ENCODE results near the gene PLXNA2. TPM values are rescaled to one million over a fixed set of nuclear protein-coding genes. Genes with fewer than 3 reads are reported as not detected.
A peak's percentile ranks its signal among the peaks of the same experiment; 100 is the strongest.

The PLXNA2 gene
- total and polyA plus RNA-seq, 7 donors = 4.4 to 33.6 (median 20.8) TPM

DNA sequence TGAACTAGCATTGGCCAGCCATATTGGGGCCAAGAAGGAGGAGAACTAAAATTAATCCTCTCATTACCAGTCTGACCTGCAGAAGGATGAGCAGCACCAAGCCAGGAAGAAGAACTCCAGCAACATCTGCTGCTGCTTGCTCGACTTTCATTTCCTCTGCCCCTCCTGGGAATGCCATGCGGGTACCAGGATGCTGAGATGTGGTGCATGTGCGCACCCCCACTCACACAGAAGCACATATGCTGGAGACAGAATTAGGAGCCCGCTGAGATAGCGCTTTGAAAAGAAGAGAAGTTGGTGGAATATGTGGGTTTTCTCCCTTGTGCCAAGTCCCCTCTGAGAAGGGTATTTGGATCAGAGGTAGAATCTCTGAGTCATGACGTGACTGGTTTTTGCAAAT is 70.4 kb downstream of the PLXNA2 start:
- no peaks in the 10 kb centered on the region for H3K27me3 ChIP-seq (ENCODE audit: insufficient read depth in 3 of 3, low read length in 2 of 3)
- no peak overlapping the region for H3K27ac ChIP-seq
- intact Hi-C loops (cut with DNase I) = no loop called here
- peaks cover 33% of the 10 kb centered on the region for H3K4me1 ChIP-seq
- 85 to 89% (median 89%) methylated on average over 6 of the region's 6 CpGs for WGBS, 3 donors
- no peak for DNase-seq
- no peak overlapping the region for H3K4me3 ChIP-seq
- H3K36me3 ChIP-seq (ENCODE audit: insufficient read depth in 1 of 2, low read depth in 1 of 2) = no peaks in the 10 kb centered on the region
- TF ChIP-seq, protein P1, sequence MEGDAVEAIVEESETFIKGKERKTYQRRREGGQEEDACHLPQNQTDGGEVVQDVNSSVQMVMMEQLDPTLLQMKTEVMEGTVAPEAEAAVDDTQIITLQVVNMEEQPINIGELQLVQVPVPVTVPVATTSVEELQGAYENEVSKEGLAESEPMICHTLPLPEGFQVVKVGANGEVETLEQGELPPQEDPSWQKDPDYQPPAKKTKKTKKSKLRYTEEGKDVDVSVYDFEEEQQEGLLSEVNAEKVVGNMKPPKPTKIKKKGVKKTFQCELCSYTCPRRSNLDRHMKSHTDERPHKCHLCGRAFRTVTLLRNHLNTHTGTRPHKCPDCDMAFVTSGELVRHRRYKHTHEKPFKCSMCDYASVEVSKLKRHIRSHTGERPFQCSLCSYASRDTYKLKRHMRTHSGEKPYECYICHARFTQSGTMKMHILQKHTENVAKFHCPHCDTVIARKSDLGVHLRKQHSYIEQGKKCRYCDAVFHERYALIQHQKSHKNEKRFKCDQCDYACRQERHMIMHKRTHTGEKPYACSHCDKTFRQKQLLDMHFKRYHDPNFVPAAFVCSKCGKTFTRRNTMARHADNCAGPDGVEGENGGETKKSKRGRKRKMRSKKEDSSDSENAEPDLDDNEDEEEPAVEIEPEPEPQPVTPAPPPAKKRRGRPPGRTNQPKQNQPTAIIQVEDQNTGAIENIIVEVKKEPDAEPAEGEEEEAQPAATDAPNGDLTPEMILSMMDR (IDR thresholded peaks at IDR 0.05) = no peak
- H3K9me3 ChIP-seq = no peaks in the 10 kb centered on the region
- no peak for ATAC-seq

DNA sequence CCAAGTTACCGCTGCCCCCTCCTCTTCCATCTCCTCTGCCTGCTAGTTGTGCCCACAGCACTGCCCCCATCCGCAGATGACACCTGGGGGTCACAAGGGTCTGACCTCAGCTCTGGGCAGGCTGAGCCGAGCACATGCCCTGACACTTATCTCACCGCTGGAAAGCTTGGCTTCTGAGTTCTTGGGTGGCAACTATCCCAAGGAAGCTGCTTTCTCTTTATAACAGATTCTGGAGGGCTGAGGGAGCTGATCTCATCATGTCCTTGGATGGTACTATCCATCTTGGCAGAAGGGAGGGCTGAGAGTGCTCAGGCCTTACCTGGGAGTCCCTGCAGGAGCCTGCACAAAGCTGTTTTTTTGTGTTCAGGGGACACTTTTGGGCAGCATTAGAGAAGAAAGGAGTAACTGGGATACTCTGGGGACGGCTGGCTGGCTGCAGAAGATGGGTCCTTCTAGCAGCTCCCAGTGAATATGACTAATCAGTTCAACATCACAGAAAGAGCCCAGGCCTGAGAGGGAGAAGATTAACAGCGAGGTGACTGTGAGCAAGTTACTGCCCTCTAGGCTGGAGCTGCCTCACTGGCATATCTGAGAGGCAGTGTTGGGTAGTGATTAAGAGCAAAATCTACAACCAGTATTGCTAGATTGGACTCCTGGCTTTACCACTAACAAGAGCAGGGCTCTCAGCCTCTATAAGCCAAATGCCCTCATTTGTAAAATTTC is 71.6 kb downstream of the PLXNA2 start:
- ATAC-seq = peak; percentile 56 to 85 (median 70)
- H3K27me3 ChIP-seq (ENCODE audit: insufficient read depth in 3 of 3, low read length in 2 of 3) = no peaks in the 10 kb centered on the region
- DNase-seq = no peak
- H3K27ac ChIP-seq = peak overlapping the region; percentile 4
- 44 to 74% (median 59%) methylated on average over 6 of the region's 6 CpGs for WGBS, 3 donors
- no peaks in the 10 kb centered on the region for H3K36me3 ChIP-seq (ENCODE audit: insufficient read depth in 1 of 2, low read depth in 1 of 2)
- no peaks in the 10 kb centered on the region for H3K9me3 ChIP-seq
- TF ChIP-seq, protein P1 (IDR thresholded peaks at IDR 0.05) = no peak
- no peak overlapping the region for H3K4me3 ChIP-seq
- intact Hi-C loops (cut with DNase I) = no loop called here
- peaks cover 29% of the 10 kb centered on the region for H3K4me1 ChIP-seq

DNA sequence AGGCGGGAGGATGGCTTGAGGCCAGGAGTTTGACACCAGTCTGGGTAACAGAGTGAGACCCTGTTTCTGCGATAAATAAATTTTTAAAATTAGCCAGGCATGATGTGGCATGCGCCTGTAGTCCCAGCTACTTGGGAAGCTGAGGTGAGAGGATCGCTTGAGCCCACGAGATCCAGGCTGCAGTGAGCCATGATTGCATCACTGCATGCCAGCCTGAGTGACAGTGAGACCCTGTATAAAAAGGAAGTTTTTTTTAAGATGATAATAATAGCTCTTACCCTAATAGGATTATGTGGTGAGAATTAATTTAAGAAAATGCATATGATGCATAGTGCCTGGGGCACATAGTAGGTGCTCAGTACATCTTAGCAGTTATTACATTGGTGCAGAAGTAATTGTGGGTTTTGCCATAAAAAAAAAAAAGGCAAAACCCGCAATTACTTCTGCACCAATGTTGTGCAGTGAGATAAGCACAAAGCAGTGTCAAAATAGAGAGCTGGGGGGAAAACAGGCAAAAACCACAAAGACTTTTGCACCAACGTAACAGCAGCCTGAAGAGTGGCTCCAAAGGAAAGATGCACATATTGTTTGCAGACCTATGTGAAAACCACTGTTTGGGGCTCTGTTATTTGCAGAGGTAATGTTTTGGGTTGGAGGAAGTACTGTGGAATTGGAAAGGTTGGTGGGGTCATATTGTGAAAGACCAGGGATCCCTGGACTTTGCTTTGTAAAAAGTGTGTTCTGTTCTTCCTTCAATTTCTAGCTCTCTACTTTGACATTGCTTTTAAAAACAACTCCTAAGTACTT is 72.4 kb downstream of the PLXNA2 start:
- 67 to 83% (median 79%) methylated on average over 7 of the region's 7 CpGs for WGBS, 3 donors
- no peak overlapping the region for H3K27ac ChIP-seq

DNA sequence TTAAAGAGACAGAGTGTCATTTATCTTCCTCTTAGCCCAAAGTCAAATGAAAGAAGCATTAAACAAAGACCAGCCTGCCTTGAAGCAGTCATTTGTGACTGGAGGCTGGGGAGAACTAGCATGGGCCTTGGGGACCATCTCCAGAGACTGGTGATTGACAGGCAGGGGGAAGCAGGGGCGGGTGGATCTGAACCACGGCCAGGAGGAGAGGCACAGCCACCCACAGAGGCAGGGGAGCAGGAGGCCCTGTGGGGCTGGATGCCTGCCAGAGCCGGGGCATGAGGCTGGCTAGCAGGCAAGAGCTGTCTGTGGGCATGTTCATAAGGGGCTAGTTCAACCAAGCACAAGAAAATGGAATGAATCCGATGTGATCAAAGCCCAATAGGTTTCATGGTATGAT is 73.9 kb downstream of the PLXNA2 start:
- H3K27ac ChIP-seq = no peak overlapping the region
- no peaks in the 10 kb centered on the region for H3K27me3 ChIP-seq (ENCODE audit: insufficient read depth in 3 of 3, low read length in 2 of 3)
- DNase-seq = no peak
- 31 to 44% (median 40%) methylated on average over 4 of the region's 4 CpGs for WGBS, 3 donors
- H3K36me3 ChIP-seq (ENCODE audit: insufficient read depth in 1 of 2, low read depth in 1 of 2) = no peaks in the 10 kb centered on the region
- ATAC-seq = no peak
- no peak overlapping the region for H3K4me3 ChIP-seq
- intact Hi-C loops (cut with DNase I) = no loop called here
- no peaks in the 10 kb centered on the region for H3K9me3 ChIP-seq
- H3K4me1 ChIP-seq = peaks cover 35% of the 10 kb centered on the region
- TF ChIP-seq, protein P1 (IDR thresholded peaks at IDR 0.05) = no peak

More for the DNA sequence above, 72.4 kb downstream of the PLXNA2 start:
- TF ChIP-seq, protein P1 (IDR thresholded peaks at IDR 0.05) = no peak
- Histone ChIP-seq H3K4me3 (no peak overlapping the region), H3K4me1 (peaks cover 29% of the 10 kb centered on the region), H3K9me3 (no peaks in the 10 kb centered on the region), H3K36me3 (ENCODE audit: insufficient read depth in 1 of 2, low read depth in 1 of 2) (no peaks in the 10 kb centered on the region), H3K27me3 (ENCODE audit: insufficient read depth in 3 of 3, low read length in 2 of 3) (no peaks in the 10 kb centered on the region)
- intact Hi-C loops (cut with DNase I) = no loop called here
- ATAC-seq (peak in 1 of 4 donors; percentile 27), DNase-seq (no peak)

Measured in psoas muscle (tissue), 8 donors.